HL-60 (cell line): ENCODE data around the gene KIF26A.

Source experiments
- DNase-seq, 2 experiments: peaks; one replicate each; pipeline ENCODE4 v3.0.0-alpha.2; 2010 to 2020; ENCODE audit warnings: low read depth in 1 of 2, low spot score in 1 of 2
- H3K27ac ChIP-seq: fragments of 250-450 bp; sonication (Bioruptor Pico); replicated peaks from 2 replicates; pipeline ENCODE4 v1.5.1; 2020; ENCODE audit warnings: mild to moderate bottlenecking, moderate library complexity
- H3K27me3 ChIP-seq: fragments of 250-450 bp; sonication (Bioruptor Pico); 2 replicates; pipeline ENCODE4 v1.5.1; 2021; ENCODE audit warnings: mild to moderate bottlenecking, moderate library complexity; ENCODE audit not compliant: insufficient read depth, poor library complexity, severe bottlenecking
- H3K4me3 ChIP-seq: replicated peaks from 2 replicates; pipeline ENCODE4 v1.5.1; 2011; ENCODE audit warnings: mild to moderate bottlenecking, control low read depth, low read length; ENCODE audit not compliant: insufficient read depth
- GABPA ChIP-seq: IDR thresholded peaks from 2 replicates; pipeline ENCODE4 v1.6.1; 2012; ENCODE audit warnings: low read depth
- POLR2AphosphoS5 ChIP-seq: IDR thresholded peaks from 2 replicates; pipeline ENCODE4 v1.6.1; 2012; ENCODE audit warnings: low read depth
- SPI1 ChIP-seq: IDR thresholded peaks from 2 replicates; pipeline ENCODE4 v1.6.1; 2012; ENCODE audit warnings: low read depth, mild to moderate bottlenecking, borderline replicate concordance
- TF ChIP-seq, protein P1 (sequence below): IDR thresholded peaks from one replicate; pipeline ENCODE4 v1.5.1; 2011; ENCODE audit warnings: low read length, control low read depth, inconsistent platforms; ENCODE audit not compliant: insufficient read depth
- TF ChIP-seq, protein P2 (sequence below): IDR thresholded peaks from 2 replicates; pipeline ENCODE4 v1.6.1; 2012; ENCODE audit warnings: low read depth; ENCODE audit not compliant: insufficient replicate concordance

Gene KIF26A

DNA sequence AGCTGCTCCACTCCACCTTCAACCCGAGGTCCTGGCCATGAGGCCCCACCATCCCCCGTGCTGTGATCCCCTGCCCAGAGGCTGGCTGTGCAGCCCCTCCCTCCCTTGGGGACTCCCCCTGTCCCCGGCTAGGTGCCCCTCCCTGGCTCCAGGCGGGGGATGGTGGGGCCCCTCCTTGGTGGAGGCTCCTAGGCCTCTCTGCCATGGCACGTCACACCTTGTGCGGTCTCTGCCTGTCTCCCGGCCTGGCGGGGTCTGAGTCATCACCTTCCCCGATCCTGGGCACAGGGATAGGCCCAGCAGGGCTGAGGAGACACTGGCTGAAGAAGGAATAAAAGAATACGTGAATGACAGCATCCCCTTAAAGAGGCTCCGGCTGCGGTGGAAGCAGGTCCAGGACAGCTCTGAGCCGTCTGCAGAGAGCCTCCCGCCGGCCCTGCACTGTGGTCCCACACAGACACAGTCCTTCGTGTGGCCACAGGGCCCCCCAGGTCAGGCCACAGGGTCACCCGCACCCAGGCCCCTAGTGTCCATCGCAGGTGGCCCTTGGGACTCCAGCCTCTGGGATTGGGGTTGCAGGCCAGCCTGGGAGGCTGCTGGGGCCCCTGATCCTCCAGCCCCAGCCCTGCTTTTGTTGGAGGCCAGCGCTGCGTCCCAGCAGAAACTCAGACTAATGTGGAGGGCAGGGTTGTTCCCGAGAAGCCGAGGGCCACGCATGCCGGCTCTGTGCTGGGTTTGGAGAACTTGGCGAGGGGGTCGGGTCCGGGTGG is 43.6 kb downstream of the KIF26A start:
- TF ChIP-seq, protein P1, sequence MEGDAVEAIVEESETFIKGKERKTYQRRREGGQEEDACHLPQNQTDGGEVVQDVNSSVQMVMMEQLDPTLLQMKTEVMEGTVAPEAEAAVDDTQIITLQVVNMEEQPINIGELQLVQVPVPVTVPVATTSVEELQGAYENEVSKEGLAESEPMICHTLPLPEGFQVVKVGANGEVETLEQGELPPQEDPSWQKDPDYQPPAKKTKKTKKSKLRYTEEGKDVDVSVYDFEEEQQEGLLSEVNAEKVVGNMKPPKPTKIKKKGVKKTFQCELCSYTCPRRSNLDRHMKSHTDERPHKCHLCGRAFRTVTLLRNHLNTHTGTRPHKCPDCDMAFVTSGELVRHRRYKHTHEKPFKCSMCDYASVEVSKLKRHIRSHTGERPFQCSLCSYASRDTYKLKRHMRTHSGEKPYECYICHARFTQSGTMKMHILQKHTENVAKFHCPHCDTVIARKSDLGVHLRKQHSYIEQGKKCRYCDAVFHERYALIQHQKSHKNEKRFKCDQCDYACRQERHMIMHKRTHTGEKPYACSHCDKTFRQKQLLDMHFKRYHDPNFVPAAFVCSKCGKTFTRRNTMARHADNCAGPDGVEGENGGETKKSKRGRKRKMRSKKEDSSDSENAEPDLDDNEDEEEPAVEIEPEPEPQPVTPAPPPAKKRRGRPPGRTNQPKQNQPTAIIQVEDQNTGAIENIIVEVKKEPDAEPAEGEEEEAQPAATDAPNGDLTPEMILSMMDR: no peak
- TF ChIP-seq POLR2AphosphoS5: no peak
- no peak for TF ChIP-seq SPI1
- TF ChIP-seq, protein P2, sequence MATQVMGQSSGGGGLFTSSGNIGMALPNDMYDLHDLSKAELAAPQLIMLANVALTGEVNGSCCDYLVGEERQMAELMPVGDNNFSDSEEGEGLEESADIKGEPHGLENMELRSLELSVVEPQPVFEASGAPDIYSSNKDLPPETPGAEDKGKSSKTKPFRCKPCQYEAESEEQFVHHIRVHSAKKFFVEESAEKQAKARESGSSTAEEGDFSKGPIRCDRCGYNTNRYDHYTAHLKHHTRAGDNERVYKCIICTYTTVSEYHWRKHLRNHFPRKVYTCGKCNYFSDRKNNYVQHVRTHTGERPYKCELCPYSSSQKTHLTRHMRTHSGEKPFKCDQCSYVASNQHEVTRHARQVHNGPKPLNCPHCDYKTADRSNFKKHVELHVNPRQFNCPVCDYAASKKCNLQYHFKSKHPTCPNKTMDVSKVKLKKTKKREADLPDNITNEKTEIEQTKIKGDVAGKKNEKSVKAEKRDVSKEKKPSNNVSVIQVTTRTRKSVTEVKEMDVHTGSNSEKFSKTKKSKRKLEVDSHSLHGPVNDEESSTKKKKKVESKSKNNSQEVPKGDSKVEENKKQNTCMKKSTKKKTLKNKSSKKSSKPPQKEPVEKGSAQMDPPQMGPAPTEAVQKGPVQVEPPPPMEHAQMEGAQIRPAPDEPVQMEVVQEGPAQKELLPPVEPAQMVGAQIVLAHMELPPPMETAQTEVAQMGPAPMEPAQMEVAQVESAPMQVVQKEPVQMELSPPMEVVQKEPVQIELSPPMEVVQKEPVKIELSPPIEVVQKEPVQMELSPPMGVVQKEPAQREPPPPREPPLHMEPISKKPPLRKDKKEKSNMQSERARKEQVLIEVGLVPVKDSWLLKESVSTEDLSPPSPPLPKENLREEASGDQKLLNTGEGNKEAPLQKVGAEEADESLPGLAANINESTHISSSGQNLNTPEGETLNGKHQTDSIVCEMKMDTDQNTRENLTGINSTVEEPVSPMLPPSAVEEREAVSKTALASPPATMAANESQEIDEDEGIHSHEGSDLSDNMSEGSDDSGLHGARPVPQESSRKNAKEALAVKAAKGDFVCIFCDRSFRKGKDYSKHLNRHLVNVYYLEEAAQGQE: no peak
- TF ChIP-seq GABPA: no peak
- no peak for DNase-seq
- Histone ChIP-seq H3K4me3 (no peak overlapping the region), H3K27ac (no peak overlapping the region), H3K27me3 (no peaks in the 10 kb centered on the region)

DNA sequence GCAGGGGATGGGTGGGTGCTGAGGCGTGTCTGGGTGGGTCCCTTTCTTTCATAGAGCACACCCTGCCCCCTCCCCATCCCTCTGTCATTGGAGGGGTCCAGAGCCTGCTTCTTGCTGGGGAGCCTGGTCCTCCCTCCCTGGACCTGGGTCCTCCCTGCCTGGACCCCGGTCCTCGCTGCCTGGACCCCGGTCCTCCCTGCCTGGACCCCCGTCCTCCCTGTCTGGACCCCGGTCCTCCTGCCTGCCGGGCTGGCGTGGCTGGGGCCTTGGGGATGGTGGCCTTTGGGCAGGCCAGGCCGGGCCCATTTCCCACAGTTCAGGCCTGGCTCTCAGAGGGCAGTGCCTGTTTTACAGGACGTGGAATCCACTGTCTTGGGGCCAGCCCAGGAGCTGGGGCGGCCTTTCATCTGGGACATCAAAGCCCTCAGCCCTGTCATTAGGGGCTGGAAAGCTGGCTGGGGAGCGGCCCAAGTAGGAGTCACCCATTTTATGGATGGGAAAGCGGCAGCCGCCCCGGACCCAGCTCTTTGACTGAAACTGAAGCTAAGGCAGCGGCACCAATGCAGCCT is 44.6 kb downstream of the KIF26A start:
- no peak for DNase-seq
- H3K27me3 ChIP-seq: no peaks in the 10 kb centered on the region
- no peak overlapping the region for H3K27ac ChIP-seq
- no peak overlapping the region for H3K4me3 ChIP-seq
- no peak for TF ChIP-seq SPI1
- TF ChIP-seq, protein P2: no peak
- no peak for TF ChIP-seq POLR2AphosphoS5
- TF ChIP-seq GABPA: no peak
- TF ChIP-seq, protein P1: no peak

DNA sequence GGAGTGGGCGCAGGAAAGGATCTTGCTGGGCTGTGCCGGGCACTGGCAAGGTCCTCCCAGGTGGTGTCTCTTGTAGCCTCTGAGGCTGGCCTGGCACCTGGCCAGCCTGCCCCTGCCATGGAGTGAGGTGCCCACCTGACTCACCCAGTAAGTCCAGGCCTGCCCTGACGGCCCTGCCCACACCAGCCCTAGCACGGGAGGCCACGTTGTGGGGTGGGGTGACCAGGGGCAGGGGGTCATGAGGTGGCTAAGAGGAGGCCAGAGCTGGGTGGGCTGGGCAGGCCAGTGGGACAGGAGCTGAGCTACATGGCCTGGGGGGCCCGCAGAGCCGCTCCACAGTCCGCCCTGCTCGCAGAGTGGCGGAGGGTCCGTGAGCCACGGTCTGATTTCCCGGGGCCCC is 45.4 kb downstream of the KIF26A start:
- TF ChIP-seq, protein P2: no peak
- TF ChIP-seq SPI1 (no peak), GABPA (no peak), POLR2AphosphoS5 (no peak)
- TF ChIP-seq, protein P1: no peak

More for the DNA sequence above, 45.4 kb downstream of the KIF26A start:
- DNase-seq: no peak
- no peaks in the 10 kb centered on the region for H3K27me3 ChIP-seq
- H3K27ac ChIP-seq: no peak overlapping the region
- no peak overlapping the region for H3K4me3 ChIP-seq
